Activated effector memory CD4-positive, alpha-beta T cell treated with Interleukin-2 at 50 U/mL for 16 hours (primary cell): Measurements from ENCODE around the gene COL15A1.

Experiments
- DNase-seq: peaks from one replicate; pipeline ENCODE4 v3.0.0-alpha.2; 2020

The COL15A1 gene

GRCh38 chr9:98951967-98952366 is 8.3 kb downstream of the COL15A1 start:
- DNase-seq, result no peak

GRCh38 chr9:98953581-98954243 is 10.0 kb downstream of the COL15A1 start:
- DNase-seq, result no peak

DNA sequence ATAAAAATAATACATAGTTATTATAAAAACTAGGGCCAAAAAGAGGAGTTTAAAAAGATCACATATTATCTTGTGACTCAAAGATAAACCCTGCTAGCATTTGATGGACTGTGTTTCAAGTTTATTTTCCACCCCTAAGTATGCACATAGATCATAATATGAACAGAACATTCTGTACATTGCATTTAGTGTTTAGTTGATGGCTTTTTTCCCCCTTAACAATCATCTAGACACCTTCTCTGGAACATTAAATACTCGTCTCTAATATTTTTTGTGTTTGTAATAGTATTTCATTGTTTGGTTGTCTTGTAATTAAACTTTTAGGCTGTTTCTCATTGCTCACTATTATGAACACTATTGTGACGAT is 10.5 kb downstream of the COL15A1 start:
- no peak for DNase-seq

DNA sequence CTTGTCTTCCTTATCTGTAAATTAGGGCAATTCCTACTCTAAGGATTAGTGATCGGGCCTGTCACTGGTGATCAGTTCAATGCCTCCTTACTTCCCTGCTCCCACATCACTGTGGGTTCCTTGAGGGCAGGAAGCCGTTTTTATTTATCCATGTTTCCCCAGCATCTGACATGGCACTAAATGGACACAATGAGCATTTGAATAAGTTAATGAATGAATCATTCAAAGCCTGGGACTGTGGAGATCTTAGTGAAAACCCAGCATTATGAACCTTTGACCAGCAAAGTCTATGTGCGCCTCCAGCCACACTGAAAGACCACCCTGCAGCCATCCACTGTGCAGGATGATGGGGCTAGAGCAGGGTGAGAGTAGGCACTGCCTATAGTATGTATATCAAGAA is 11.6 kb downstream of the COL15A1 start:
- DNase-seq, result no peak

DNA sequence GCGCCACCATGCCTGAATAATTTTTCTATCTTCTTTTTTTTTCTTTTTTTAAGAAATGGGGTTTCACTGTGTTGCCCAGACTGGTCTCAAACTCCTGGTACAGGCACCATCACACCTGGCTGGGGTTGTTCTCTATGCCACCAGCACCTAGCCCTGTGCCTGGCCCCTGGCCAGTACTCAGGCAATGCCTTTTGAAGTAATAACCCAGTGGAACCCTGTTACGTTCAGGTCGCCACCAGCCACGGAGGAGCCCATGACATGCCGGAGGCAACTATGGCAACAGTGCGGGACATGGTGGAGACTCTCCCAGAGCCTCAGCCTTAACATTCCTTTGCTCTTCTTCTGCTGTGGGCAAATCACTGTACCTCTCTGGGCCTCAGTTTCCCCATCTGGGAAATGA is 14.1 kb downstream of the COL15A1 start:
- no peak for DNase-seq

DNA sequence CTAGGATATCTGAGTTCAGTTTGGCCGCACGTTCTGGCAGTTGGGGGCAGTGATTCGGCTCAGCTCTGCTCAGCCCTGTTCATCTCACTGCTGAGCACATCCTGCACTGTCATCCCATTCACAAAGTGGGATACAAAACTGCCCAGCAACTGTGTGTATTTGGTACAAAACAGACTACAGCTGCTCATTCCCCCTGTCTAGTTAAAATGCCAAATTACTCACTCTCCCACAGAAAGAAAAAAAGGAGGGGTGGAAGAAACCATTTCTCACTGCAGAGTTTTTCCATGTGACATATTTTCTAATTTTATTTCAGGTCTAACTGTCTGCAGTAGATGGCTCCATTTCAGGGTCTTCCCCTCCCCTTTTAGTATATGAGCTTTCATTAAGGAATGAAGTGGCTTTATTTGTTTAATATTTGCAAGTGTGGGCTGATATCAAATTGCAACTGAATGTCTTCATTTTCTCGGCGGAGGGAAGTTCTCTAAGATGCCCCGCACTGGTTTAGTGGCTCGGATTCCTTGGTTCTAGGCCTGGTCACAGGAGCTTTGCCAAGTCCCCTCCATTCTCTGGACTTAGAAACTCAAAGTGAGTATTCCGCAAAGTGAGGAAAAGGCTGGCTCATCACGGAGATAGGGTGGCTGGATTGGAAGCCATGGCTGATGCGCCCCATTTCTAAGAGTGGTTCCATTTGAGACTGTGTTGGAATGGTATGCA is 14.7 kb downstream of the COL15A1 start:
- no peak for DNase-seq

DNA sequence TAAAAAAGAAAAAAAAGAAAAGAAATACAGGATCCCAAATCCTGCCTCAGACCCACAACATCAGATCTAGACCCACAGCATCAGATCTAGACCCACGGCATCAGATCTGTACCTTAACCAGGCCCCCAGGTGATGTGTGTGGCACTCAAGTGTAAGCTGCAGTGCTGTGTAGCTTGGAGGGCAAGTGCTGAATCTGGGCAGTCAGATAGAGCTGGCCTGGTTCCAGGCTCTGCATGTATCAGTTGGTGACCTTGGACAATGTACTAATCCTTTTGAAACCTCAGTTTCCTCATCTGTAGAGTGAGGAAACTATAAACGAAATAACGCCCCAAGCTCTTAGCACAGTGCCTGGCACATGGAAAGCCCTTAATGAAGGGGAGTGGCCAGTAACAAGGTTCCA is 16.7 kb downstream of the COL15A1 start:
- no peak for DNase-seq

GRCh38 chr9:98961513-98962180 is 17.9 kb downstream of the COL15A1 start:
- no peak for DNase-seq

- no peak for DNase-seq
These were observed 18.5 kb downstream of the COL15A1 start for GRCh38 chr9:98962181-98962560.

DNA sequence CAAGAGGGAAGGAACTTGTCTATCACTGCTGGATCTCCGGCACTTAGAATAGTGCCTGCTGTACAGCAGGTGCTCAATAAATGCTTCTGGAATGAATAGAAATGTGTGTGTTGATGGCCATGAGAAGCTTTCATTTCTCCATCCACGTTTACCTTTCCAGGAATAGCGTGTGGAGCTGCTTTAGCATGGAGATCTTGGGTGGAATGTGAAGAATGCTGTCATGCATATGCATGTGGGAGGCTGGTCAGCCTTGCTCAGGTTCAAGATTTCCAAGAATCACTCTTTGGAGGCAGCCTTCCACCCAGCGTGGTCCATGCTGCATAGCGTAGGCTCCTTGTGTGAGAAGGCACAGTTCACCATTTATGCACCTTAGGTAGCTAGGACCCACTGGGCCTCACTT is 19.2 kb downstream of the COL15A1 start:
- no peak for DNase-seq

- DNase-seq, result no peak
These were observed 20.5 kb downstream of the COL15A1 start for GRCh38 chr9:98964201-98964600.

- DNase-seq, result no peak
These were observed 21.2 kb downstream of the COL15A1 start for GRCh38 chr9:98964911-98965336.

DNA sequence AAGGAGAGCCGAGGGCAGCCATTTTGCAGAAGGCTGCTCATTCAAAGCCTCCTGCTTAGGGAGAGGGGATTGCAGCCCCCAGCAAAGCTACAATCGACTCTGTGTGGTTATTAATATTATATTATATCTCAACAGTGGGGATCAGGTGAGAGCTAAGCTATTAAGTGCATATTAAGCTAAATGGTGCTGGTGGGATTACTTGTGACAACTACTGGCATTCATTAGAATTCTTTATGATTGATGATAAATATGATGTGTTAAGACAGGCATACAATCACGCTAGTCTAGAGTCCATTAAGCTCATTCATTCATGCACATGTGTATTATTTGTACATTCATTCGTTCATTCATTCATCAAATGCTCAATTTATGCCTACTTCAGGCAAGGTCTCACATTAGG is 23.0 kb downstream of the COL15A1 start:
- no peak for DNase-seq

DNA sequence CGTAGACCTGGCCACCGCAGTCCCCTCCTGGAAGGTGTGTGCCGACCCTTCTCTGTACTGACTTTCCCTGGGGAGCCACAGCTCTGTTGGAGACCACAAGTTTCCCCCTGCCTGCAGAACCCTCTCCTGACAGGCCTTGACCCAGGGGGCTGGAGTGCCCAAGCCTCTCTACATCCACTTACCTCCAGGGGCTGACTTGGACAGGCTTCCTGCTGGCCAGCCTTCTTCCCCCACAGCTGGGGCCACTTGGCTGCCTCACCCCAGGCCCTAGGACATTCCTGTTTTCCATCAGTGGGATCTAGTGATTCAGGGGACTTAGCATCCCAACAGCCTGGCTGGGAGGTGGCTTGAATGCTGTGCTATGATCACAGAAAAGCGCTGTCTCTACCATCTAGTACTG is 23.6 kb downstream of the COL15A1 start:
- no peak for DNase-seq

DNA sequence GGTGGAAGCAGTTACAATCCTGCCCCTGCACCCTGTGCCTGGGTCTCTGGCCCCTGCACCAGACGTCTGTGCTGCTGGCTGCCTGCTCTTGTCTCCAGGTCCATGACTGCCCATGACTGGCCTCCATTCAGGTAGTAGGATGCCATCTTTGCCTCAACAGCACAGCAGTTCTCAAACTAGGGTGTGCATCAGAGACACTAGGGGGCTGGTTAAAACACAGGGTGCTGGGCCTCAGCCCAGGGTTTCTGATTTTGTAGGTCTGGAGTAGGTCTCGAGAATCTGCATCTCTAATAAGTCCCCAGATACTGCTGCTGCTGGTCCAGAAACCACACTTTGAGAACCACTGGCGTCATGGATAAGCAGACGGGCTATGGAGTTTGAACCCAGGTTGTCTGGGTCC is 24.0 kb downstream of the COL15A1 start:
- no peak for DNase-seq

DNA sequence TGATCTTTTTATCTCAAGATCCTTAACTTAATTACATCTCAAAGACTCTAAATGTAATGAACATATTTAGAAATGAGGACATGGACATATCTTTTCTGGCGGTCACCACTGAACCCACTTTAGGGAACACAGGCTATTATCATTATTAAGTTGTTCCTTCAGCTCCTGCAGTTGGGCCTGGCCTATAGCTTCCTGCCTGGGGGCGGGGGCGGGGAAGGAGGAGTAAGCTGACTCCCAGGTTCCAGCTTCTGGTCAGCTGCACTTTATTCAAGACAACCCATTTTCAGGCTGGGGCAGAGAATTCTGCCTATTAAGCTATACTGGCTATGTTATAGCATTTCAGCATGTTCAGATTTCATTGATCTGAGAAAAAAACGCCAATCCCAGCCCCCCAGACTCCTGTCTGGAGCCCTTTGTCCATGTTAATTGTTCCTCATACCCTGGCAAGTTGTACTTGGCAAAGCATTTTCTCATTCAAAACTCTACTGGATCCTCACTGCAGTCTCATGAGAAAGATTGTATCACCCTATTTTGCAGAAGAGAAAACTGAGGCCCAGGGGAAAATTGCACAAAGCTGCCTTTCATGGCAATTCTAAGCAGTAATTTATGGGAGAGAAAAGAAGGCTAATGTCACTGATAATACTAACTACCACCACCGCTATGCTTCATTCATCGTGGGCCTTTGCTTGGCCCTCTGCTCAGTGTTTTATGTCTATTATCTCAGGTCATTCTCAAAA is 25.1 kb downstream of the COL15A1 start:
- no peak for DNase-seq

DNA sequence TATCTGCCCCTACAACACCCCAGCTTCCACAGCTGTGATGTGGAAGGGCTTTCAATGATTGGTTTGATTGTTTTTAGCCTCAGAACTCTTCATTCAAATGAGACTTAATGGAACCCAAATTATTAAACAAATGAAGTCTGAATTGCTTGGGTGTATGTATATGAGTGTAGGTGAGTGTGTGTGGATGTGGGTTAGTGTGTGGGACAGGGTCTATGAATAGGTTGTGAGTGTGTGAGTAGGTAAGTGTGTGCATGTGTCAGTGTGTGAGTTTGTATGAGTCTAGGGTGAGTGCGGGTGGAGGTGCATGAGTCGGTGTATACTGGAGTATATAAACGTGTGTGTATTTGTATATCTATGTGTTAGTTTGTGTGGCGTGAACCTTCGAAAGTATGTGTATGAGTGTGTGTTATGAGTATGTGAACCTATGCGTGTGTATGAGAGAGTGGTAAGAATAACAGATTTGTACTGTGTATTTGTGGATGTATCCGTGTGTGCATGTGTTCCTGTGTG is 26.9 kb downstream of the COL15A1 start:
- no peak for DNase-seq

DNA sequence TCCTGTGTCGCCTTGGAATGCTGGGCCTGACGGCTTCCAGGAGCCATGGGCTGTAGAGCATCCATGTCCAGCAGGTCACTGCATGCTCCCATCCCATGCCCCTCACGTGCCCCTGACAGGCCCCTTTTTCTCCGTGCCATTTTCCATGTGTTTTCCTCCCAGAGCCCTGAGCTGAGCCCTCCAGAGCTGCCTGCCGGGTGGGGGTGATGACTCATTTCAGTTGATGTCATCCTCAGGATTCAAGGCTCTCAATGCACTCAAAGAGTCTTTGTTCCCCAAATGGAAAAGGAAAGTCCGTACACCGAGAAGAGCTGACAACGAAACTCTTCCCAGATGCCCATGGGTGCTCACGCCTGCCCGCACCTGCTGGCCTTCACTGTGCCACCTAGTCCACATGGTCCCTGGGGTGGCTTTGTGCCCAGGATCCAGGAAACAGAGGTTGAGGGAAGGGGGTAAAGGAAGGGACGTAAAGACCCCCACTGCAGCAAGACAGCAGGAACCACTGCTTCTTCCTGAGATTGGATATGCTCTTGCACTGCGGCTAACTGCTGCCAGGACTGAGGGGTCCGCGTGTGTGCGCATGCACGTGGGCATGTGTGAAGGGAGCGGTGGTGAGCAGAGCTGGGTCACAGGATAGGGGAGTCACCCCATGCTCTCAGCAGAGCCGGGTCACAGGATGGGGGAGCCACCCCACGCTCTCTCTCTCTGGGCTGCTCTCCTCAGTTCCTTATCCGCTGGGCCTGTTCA is 27.6 kb downstream of the COL15A1 start:
- DNase-seq, result no peak

GRCh38 chr9:98971915-98972223 is 28.2 kb downstream of the COL15A1 start:
- DNase-seq, result no peak

DNA sequence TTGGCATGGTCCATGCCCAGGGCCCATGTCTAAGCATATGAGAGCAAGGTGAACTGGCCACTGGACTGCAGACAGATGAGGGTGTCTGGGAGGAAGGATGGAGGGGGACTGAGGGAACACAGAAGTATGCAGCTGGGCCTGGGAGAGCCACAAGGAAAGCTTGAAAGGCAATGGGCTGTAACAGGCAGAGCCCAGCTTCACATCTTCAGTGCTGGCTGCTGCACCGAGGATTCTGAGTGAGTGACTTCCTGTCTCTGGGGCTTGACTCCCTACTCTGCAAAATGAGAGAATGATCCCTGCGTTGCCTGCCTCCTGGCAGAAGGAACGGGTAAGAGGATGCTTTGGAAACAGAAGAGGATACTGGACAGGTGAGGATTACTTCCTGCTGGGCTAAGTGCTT is 29.0 kb downstream of the COL15A1 start:
- no peak for DNase-seq

- DNase-seq, result no peak
These were observed 29.5 kb downstream of the COL15A1 start for GRCh38 chr9:98973171-98973570.

DNA sequence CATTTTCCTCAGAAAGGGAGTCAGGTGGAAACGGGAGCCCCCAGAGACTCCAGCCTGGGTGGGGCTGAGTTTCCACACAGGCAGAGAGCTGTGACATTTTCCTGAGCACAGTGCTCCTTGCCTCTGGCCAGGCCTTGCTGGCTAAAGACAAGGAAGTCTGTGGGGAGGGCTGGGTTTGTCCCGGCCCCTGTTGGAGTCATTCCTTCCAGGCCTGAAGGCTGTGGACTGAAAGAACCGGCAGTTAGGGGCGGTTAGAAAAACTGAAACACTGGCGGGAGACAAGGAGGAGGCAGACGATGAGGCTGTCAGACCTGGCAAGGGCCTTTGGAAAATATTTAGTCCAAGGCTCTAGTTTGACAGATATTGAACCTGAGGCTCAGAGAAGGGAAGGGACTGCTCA is 29.9 kb downstream of the COL15A1 start:
- DNase-seq, result no peak

DNA sequence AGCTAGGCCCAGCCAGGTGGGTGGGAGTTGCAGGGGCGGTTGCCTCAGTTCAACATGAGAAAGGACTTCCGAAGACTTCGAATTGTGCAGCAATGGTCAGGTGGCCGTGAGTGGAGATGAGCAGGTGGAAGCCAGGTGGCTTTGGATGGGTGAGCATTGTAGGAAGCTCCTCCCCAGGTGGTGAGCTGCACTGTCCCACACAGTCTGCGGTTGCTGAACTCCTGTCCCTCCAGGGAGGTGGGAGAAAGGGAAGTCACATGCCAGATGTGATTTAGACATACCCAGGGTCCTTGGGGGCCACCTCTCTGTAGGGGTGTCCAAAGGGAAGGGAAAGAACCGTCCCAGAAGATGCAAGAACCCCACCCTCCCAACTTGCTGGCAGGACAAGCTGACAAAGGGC is 30.4 kb downstream of the COL15A1 start:
- no peak for DNase-seq
